Heart left ventricle (tissue), 13 donors: ENCODE data around the gene PEMT.

ENCODE experiments used
- POLR2A ChIP-seq, 2 donors: fragments of 450-650 bp; IDR thresholded peaks; one replicate each; pipeline ENCODE4 v1.6.1; 2017; ENCODE audit warnings: antibody characterized with exemption in 2 of 2, mild to moderate bottlenecking in 2 of 2, moderate library complexity in 2 of 2
- TF ChIP-seq, protein P1 (sequence below), 12 donors: fragments of 200-600 bp; sonication (generic) in 4 of 12; IDR thresholded peaks; one replicate each; pipeline versions ENCODE4 v1.5.0 to v1.8.0; 2018 to 2022; ENCODE audit warnings: antibody characterized with exemption in 12 of 12, mild to moderate bottlenecking in 5 of 12
- donor health status: ischemic (EF 13 %, LVEDD 7.1; RV severe dilation, severe dysfunction).
- donor health status: DM: no; HTN: yes; CAD: no.
- donor health status: DM: no; HTN: no; CAD: no.
- donor health status: ischemic (EF 25% LVEDD 6.9; RV normal size, moderate dysfunction).
- donor health status: ischemic (EF 25% LVEDD 5.7; RV mildly dilated, moderate dysfunction).
- donor health status: ischemic (EF 35%, LVEDD 5.7; RV mildly dilated, moderate dysfunction).
- donor health status: nonischemic (EF 11% LVEDD 7.7; RV severe dilation, severe dysfunction).
- donor health status: DM: yes; HTN: yes; CAD: no.
- donor health status: PGD.
- donor health status: ischemic (EF 29% LVEDD 5.4; RV normal size, mild dysfunction).
- donor health status: nonischemic (EF 23%, LVEDD 6.1; RV moderate dilation, normal function).

DNA sequence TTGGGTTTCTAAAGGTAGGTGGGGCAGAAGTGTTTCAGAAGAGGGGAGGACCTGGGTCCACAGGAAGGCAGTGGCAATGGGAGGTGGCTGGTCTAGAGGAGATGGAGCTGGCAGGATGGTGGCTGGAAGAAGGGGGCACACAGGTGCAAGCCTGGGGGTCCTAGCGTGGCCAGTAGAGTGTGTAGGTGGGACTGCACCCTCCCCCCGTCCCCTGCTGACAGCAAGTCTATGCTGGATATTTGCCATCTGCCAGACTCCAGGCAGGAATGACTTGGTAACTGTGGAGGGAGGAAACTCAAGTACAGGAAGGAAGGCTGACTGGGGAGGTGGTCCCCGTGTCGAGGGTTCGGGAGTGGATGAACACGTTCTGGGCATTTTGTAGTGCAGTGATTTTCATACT, 106.1 kb downstream of the PEMT start:
- TF ChIP-seq, protein P1, sequence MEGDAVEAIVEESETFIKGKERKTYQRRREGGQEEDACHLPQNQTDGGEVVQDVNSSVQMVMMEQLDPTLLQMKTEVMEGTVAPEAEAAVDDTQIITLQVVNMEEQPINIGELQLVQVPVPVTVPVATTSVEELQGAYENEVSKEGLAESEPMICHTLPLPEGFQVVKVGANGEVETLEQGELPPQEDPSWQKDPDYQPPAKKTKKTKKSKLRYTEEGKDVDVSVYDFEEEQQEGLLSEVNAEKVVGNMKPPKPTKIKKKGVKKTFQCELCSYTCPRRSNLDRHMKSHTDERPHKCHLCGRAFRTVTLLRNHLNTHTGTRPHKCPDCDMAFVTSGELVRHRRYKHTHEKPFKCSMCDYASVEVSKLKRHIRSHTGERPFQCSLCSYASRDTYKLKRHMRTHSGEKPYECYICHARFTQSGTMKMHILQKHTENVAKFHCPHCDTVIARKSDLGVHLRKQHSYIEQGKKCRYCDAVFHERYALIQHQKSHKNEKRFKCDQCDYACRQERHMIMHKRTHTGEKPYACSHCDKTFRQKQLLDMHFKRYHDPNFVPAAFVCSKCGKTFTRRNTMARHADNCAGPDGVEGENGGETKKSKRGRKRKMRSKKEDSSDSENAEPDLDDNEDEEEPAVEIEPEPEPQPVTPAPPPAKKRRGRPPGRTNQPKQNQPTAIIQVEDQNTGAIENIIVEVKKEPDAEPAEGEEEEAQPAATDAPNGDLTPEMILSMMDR (IDR thresholded peaks at IDR 0.05): no peak
- TF ChIP-seq POLR2A (IDR thresholded peaks at IDR 0.05): no peak
